GM12878 (cell line): Measurements from ENCODE around the gene NPR2. TPM values are rescaled to one million over a fixed set of nuclear protein-coding genes. Genes with fewer than 3 reads are reported as not detected.

ENCODE experiments used
- ATAC-seq: fragments of 200-7000 bp; cut with Tn5 transposase; 3 replicates; pipeline ENCODE4 v1.9.1; 2020; ENCODE audit warnings: mild to moderate bottlenecking, moderate library complexity
- BruUV-seq: library from RNA; stranded (reverse); fragments of 400-500 nt; replicated peaks from 2 replicates; lab custom pipeline; 2021; lab: Mats Ljungman, UMichigan
- CTCF ChIA-PET: fragments of 300-600 bp; sonication (Branson Sonifier 250); formaldehyde crosslinking; extraction: SDS; loops from one replicate; lab custom pipeline; 2021; ENCODE audit warnings: inconsistent platforms; lab: Yijun Ruan, JAX
- POLR2A ChIA-PET: fragments of 350-600 bp; formaldehyde crosslinking; extraction: SDS; loops from one replicate; lab custom pipeline; 2021; ENCODE audit warnings: inconsistent platforms; lab: Charles Lee
- RAD21 ChIA-PET: fragments of 300-600 bp; sonication (Branson Sonifier 250); formaldehyde crosslinking; loops from one replicate; lab custom pipeline; 2023; ENCODE audit warnings: antibody characterized with exemption; ENCODE audit not compliant: unreplicated experiment; lab: Charles Lee
- SMC1A ChIA-PET: fragments of 300-600 bp; sonication (Branson Sonifier 250); formaldehyde crosslinking; loops from one replicate; lab custom pipeline; 2023; ENCODE audit not compliant: unreplicated experiment, uncharacterized antibody; lab: Charles Lee
- DNase-seq: peaks from one replicate; pipeline ENCODE4 v3.0.0-alpha.2; 2011; ENCODE audit warnings: low read depth, low spot score
- FAIRE-seq: peaks from 3 replicates; lab custom pipeline; 2011; peaks lifted over from hg19 to GRCh38; lab: Jason Lieb, UNC
- H2AFZ ChIP-seq: 2 replicates; pipeline ENCODE4 v1.6.0; 2011; ENCODE audit warnings: low read depth, low read length, control low read depth; ENCODE audit not compliant: control insufficient read depth
- H3K27ac ChIP-seq: 2 replicates; pipeline ENCODE4 v1.5.1; 2011; ENCODE audit warnings: control low read depth; ENCODE audit not compliant: control insufficient read depth, insufficient read depth
- H3K27me3 ChIP-seq, 2 experiments: replicated peaks in 1 of 2; 2 replicates each; pipeline versions ENCODE4 v1.6.0 to v1.6.1; 2011; ENCODE audit warnings: low read length in 1 of 2; ENCODE audit not compliant: control insufficient read depth in 2 of 2, insufficient read depth in 2 of 2
- H3K36me3 ChIP-seq, 2 experiments: 2 replicates each; pipeline ENCODE4 v1.5.1; 2011; ENCODE audit warnings: low read length in 1 of 2; ENCODE audit not compliant: control insufficient read depth in 2 of 2, insufficient read depth in 2 of 2
- H3K4me1 ChIP-seq: 2 replicates; pipeline ENCODE4 v1.6.1; 2011; ENCODE audit warnings: mild to moderate bottlenecking, low read length, moderate library complexity, mixed read lengths; ENCODE audit not compliant: control insufficient read depth, insufficient read depth
- H3K4me2 ChIP-seq: 2 replicates; pipeline ENCODE4 v1.6.0; 2011; ENCODE audit warnings: control low read depth; ENCODE audit not compliant: control insufficient read depth, insufficient read depth
- H3K4me3 ChIP-seq: fragments of 200-600 bp; sonication (generic); 2 replicates; pipeline ENCODE4 v1.5.1; 2016
- H3K79me2 ChIP-seq: 2 replicates; pipeline ENCODE4 v1.6.0; 2011; ENCODE audit warnings: low read length; ENCODE audit not compliant: control insufficient read depth, insufficient read depth
- H3K9ac ChIP-seq: 2 replicates; pipeline ENCODE4 v1.8.0; 2011; ENCODE audit warnings: low read length, control low read depth, mixed read lengths; ENCODE audit not compliant: control insufficient read depth, insufficient read depth
- H3K9me3 ChIP-seq: replicated peaks from 3 replicates; pipeline ENCODE4 v1.5.1; 2011; ENCODE audit warnings: mild to moderate bottlenecking, low read length; ENCODE audit not compliant: control insufficient read depth, insufficient read depth
- H4K20me1 ChIP-seq: 2 replicates; pipeline ENCODE4 v1.6.0; 2011; ENCODE audit not compliant: control insufficient read depth, insufficient read depth
- CEBPB ChIP-seq, 2 experiments: fragments of 150-350 bp in 1 of 2; IDR thresholded peaks; 2 replicates each; pipeline ENCODE4 v1.6.1; 2012 to 2014; ENCODE audit warnings: low read depth in 2 of 2, low read length in 2 of 2, borderline replicate concordance in 1 of 2, inconsistent platforms in 1 of 2
- CEBPZ ChIP-seq: fragments of 150-350 bp; IDR thresholded peaks from 2 replicates; pipeline ENCODE4 v1.6.1; 2016; ENCODE audit warnings: low read depth, low read length
- EZH2 ChIP-seq: IDR thresholded peaks from 2 replicates; pipeline ENCODE4 v1.6.1; 2012; ENCODE audit warnings: low read depth, mild to moderate bottlenecking, control low read depth, inconsistent platforms, low read length, borderline replicate concordance; ENCODE audit not compliant: control insufficient read depth
- HCFC1 ChIP-seq: fragments of 150-350 bp; IDR thresholded peaks from 2 replicates; pipeline ENCODE4 v1.6.1; 2014; ENCODE audit warnings: low read length
- IKZF1 ChIP-seq: fragments of 450-650 bp; conservative IDR thresholded peaks from 2 replicates; pipeline ENCODE4 v1.6.1; 2017; ENCODE audit warnings: antibody characterized with exemption, mild to moderate bottlenecking
- RFX5 ChIP-seq: IDR thresholded peaks from 2 replicates; pipeline ENCODE4 v1.6.1; 2011; ENCODE audit warnings: low read depth, low read length, improper control_type of control experiment
- SIX5 ChIP-seq: IDR thresholded peaks from 2 replicates; pipeline ENCODE4 v1.6.1; 2011; ENCODE audit warnings: mild to moderate bottlenecking, low read depth, low read length, moderate library complexity; ENCODE audit not compliant: severe bottlenecking
- SMC3 ChIP-seq: IDR thresholded peaks from 2 replicates; pipeline ENCODE4 v1.6.1; 2011; ENCODE audit warnings: low read length, improper control_type of control experiment, borderline replicate concordance
- TARDBP ChIP-seq: IDR thresholded peaks from 2 replicates; pipeline ENCODE4 v1.6.1; 2016; ENCODE audit warnings: borderline replicate concordance
- TCF3 ChIP-seq: IDR thresholded peaks from 2 replicates; pipeline ENCODE4 v1.6.1; 2012; ENCODE audit warnings: low read depth, mild to moderate bottlenecking, low read length, borderline replicate concordance; ENCODE audit not compliant: insufficient read depth
- WGBS: methylation state at CpG from one replicate; pipeline ENCODE4 v1.1.6; 2016; ENCODE audit warnings: low lambda C conversion rate; ENCODE audit not compliant: insufficient replicate concordance, insufficient coverage; ENCODE audit errors: missing lambda C conversion rate; 5-methylcytosine and 5-hydroxymethylcytosine counted together
- in situ Hi-C: fragments of 300-500 bp; cut with MboI; formaldehyde crosslinking; loops from 9 replicates; pipeline ENCODE4 v1.14.3; 2018; ENCODE audit warnings: mixed read lengths
- intact Hi-C: fragments of 100-400 bp; cut with micrococcal nuclease; formaldehyde crosslinking; loops from one replicate; pipeline ENCODE4 v1.14.2; 2022; ENCODE audit not compliant: unreplicated experiment
- polyA plus RNA-seq, 11 experiments: library from polyadenylated mRNA; depleted of rRNA in 4 of 11; unstranded in 6 of 11; stranded (reverse) in 5 of 11; fragments of >200 nt; fragmentation: Nextera tagmentation in 4 of 11; fragmentation: Illumina TruSeq in 1 of 11; extraction: Ambion mirVana in 4 of 11; extraction: Trizol in 1 of 11; gene quantifications; 1 replicate in 1 of 11; 2 replicates in 10 of 11; pipeline versions ENCODE4 v1.2.1 to v1.2.3, GENCODE V29; 2011 to 2016; ENCODE audit warnings: inconsistent platforms in 2 of 11, missing spikeins in 2 of 11, low read depth in 1 of 11
- total RNA-seq, 4 experiments: library from RNA; depleted of rRNA in 3 of 4; stranded (reverse); fragments of >200 nt in 3 of 4; fragmentation: Illumina TruSeq in 1 of 4; extraction: Trizol in 1 of 4; gene quantifications; 2 replicates each; pipeline versions ENCODE4 v1.2.1 to v1.2.3, GENCODE V29; 2013 to 2021

Gene NPR2
- total and polyA plus RNA-seq, 10 of the 15 experiments (the other 5 are each of a cell fraction or from before 2014, with no cell fraction given): 2.0 to 20.9 (median 6.8) TPM

- TF ChIP-seq CEBPZ (no peak), TARDBP (no peak), SMC3 (no peak), RFX5 (no peak), CEBPB (IDR thresholded peaks at IDR 0.05; ENCODE audit: borderline replicate concordance in 1 of 2, low read depth in 2 of 2, low read length in 2 of 2) (no peak), HCFC1 (no peak)
Observed at GRCh38 chr9:35792826-35793225, 1.4 kb downstream of the NPR2 start (continued).

- RAD21 ChIA-PET: no interaction called here
- TF ChIP-seq SIX5 (no peak), IKZF1 (no peak), TCF3 (no peak), EZH2 (no peak)
- TF ChIP-seq, all 136 proteins: peak for 0
- ATAC-seq (no peak), DNase-seq (no peak), FAIRE-seq (no peak)
- 94% methylated on average over 2 of the region's 2 CpGs for whole genome bisulfite sequencing
- in situ Hi-C loops: no loop called here
- no peak overlapping the region for H3K4me3 ChIP-seq
- H3K4me1 ChIP-seq: peaks cover 17% of the 10 kb centered on the region
- no peak overlapping the region for H3K27ac ChIP-seq
- no peak overlapping the region for H2AFZ ChIP-seq
- no peak overlapping the region for H3K9ac ChIP-seq
- CTCF ChIA-PET: interaction anchor here (1.4 to 2.3 kb wide), 2 partner anchors 30 to 89 kb away, joined by 5 to 6 read pairs; no protein-coding TSS in a partner anchor
- no peaks in the 10 kb centered on the region for H3K9me3 ChIP-seq
- intact Hi-C loops: no loop called here
- no peaks in the 10 kb centered on the region; a peak in 2 of 4 replicates for H3K36me3 ChIP-seq
- POLR2A ChIA-PET: no interaction called here
- no peak overlapping the region for H3K4me2 ChIP-seq
- no TSS peak for BruUV-seq
- H3K27me3 ChIP-seq: no peaks in the 10 kb centered on the region
- SMC1A ChIA-PET: no interaction called here
- no peaks in the 10 kb centered on the region for H3K79me2 ChIP-seq
- no peaks in the 10 kb centered on the region; the same call in 1 of the 2 replicates for H4K20me1 ChIP-seq
Observed at GRCh38 chr9:35793461-35793860, 2.1 kb downstream of the NPR2 start.
